Central memory CD4-positive, alpha-beta T cell (primary cell): ENCODE measurements around the gene AXDND1.
"Not testable (repeated sequence)": the region's sequence is repeated elsewhere in the genome, so short reads cannot be mapped to it uniquely, and the experiment has no call there.

Experiments
- DNase-seq: peaks from one replicate; pipeline ENCODE4 v3.0.0; 2022

The AXDND1 gene

GRCh38 chr1:179474713-179475112 is 108.9 kb downstream of the AXDND1 start:
- no peak for DNase-seq

- DNase-seq, result no peak
Observed at GRCh38 chr1:179476484-179476883, 110.7 kb downstream of the AXDND1 start.

GRCh38 chr1:179478370-179478769 is 112.6 kb downstream of the AXDND1 start:
- DNase-seq, result no peak

GRCh38 chr1:179490611-179491010 is 124.8 kb downstream of the AXDND1 start:
- no peak for DNase-seq

GRCh38 chr1:179493323-179493722 is 127.6 kb downstream of the AXDND1 start:
- no peak for DNase-seq

GRCh38 chr1:179506199-179506598 is 140.4 kb downstream of the AXDND1 start:
- DNase-seq, result no peak

- no peak for DNase-seq
Observed at GRCh38 chr1:179509384-179509783, 143.6 kb downstream of the AXDND1 start.

- no peak for DNase-seq
Observed at GRCh38 chr1:179510038-179510437, 144.3 kb downstream of the AXDND1 start.

- no peak for DNase-seq
Observed at GRCh38 chr1:179516976-179517705, 151.4 kb downstream of the AXDND1 start.

- not testable (repeated sequence) for DNase-seq
Observed at GRCh38 chr1:179518544-179518943, 152.8 kb downstream of the AXDND1 start.

GRCh38 chr1:179529482-179530195 is 163.9 kb downstream of the AXDND1 start:
- no peak for DNase-seq

- DNase-seq, result no peak
Observed at GRCh38 chr1:179530352-179530751, 164.6 kb downstream of the AXDND1 start.

- DNase-seq, result no peak
Observed at GRCh38 chr1:179541774-179542173, 176.0 kb downstream of the AXDND1 start.

- DNase-seq, result no peak
Observed at GRCh38 chr1:179545321-179545720, 179.6 kb downstream of the AXDND1 start.

- no peak for DNase-seq
Observed at GRCh38 chr1:179547021-179547535, 181.3 kb downstream of the AXDND1 start.

GRCh38 chr1:179548666-179549367 is 183.0 kb downstream of the AXDND1 start:
- DNase-seq, result no peak

- no peak for DNase-seq
Observed at GRCh38 chr1:179549368-179549700, 183.6 kb downstream of the AXDND1 start.

GRCh38 chr1:179550746-179551682 is 185.2 kb downstream of the AXDND1 start:
- no peak for DNase-seq

- no peak for DNase-seq
Observed at GRCh38 chr1:179554427-179554826, 188.7 kb downstream of the AXDND1 start.

- no peak for DNase-seq
Observed at GRCh38 chr1:179558078-179558477, 192.3 kb downstream of the AXDND1 start.

- no peak for DNase-seq
Observed at GRCh38 chr1:179575497-179576314, 209.9 kb downstream of the AXDND1 start, which contains the start of gene NPHS2. TSS of gene NPHS2 (minus strand) at chr1:179575948. CDS start at chr1:179575864, 84 bp downstream.
